B cell (primary cell): ENCODE data around the gene PCDH9. TPM values are rescaled to one million over a fixed set of nuclear protein-coding genes. Genes with fewer than 3 reads are reported as not detected.

ENCODE experiments used
- ATAC-seq: fragments of 200-7000 bp; cut with Tn5 transposase; one replicate; pipeline ENCODE4 v1.10.0; 2021; ENCODE audit warnings: low read depth, mild to moderate bottlenecking, moderate number of reproducible peaks, moderate library complexity
- CTCF ChIA-PET: fragments of 350-600 bp; sonication (Branson Sonifier 250); formaldehyde crosslinking; loops from one replicate; lab custom pipeline; 2021; ENCODE audit warnings: antibody characterized with exemption, inconsistent platforms; lab: Charles Lee
- POLR2A ChIA-PET: fragments of 350-600 bp; sonication (Branson Sonifier 250); formaldehyde crosslinking; loops from one replicate; lab custom pipeline; 2021; ENCODE audit warnings: antibody characterized with exemption; lab: Charles Lee
- DNase-seq: peaks from one replicate; pipeline ENCODE4 v3.0.0; 2013
- H2AFZ ChIP-seq: 2 replicates; pipeline ENCODE4 v1.6.1; 2012; ENCODE audit warnings: mild to moderate bottlenecking, low read depth, low read length; ENCODE audit not compliant: insufficient read depth, poor library complexity, severe bottlenecking
- H3K27ac ChIP-seq, 2 donors: 1 replicate in 1 of 2; 2 replicates in 1 of 2; pipeline ENCODE4 v1.5.1; 2012 to 2013; ENCODE audit warnings: low read length in 2 of 2, mild to moderate bottlenecking in 2 of 2, moderate library complexity in 1 of 2
- H3K27me3 ChIP-seq, 4 experiments: fragments of 200-600 bp in 1 of 4; sonication (generic) in 1 of 4; replicated peaks in 1 of 4; 1 replicate in 2 of 4; 2 replicates in 2 of 4; pipeline versions ENCODE4 v1.6.1 to v1.7.0; 2013 to 2016; ENCODE audit warnings: low read length in 3 of 4, mild to moderate bottlenecking in 2 of 4, mixed read lengths in 1 of 4, moderate library complexity in 1 of 4; ENCODE audit not compliant: insufficient read depth in 4 of 4, control insufficient read depth in 3 of 4; ENCODE audit errors: control extremely low read depth in 1 of 4
- H3K36me3 ChIP-seq, 2 experiments: replicated peaks in 1 of 2; 1 replicate in 1 of 2; 2 replicates in 1 of 2; pipeline versions ENCODE4 v1.6.1 to v1.7.1; 2013; ENCODE audit warnings: low read length in 1 of 2; ENCODE audit not compliant: insufficient read depth in 2 of 2, control insufficient read depth in 1 of 2; ENCODE audit errors: control extremely low read depth in 1 of 2, extremely low read depth in 1 of 2
- H3K4me1 ChIP-seq, 2 donors: fragments of 200-600 bp in 1 of 2; sonication (generic) in 1 of 2; 1 replicate in 1 of 2; 2 replicates in 1 of 2; pipeline versions ENCODE4 v1.5.1 to v1.6.1; 2013 to 2017; ENCODE audit warnings: low read length in 2 of 2; ENCODE audit not compliant: control insufficient read depth in 2 of 2, insufficient read depth in 2 of 2
- H3K4me2 ChIP-seq: replicated peaks from 2 replicates; pipeline ENCODE3; 2012; ENCODE audit warnings: mild to moderate bottlenecking, low read depth, low read length; ENCODE audit not compliant: poor library complexity, severe bottlenecking
- H3K4me3 ChIP-seq, 5 experiments: fragments of 200-600 bp in 1 of 5; sonication (generic) in 1 of 5; 1 replicate in 3 of 5; 2 replicates in 2 of 5; pipeline versions ENCODE4 v1.5.1 to v1.7.0; 2011 to 2016; ENCODE audit warnings: low read length in 4 of 5, mild to moderate bottlenecking in 4 of 5, low read depth in 2 of 5, control low read depth in 1 of 5, moderate library complexity in 1 of 5; ENCODE audit not compliant: insufficient read depth in 1 of 5; ENCODE audit errors: control extremely low read depth in 1 of 5, extremely low read depth in 1 of 5
- H3K79me2 ChIP-seq: fragments of 200-600 bp; sonication (generic); one replicate; pipeline ENCODE4 v1.6.0; 2016; ENCODE audit warnings: low read length; ENCODE audit not compliant: control insufficient read depth, insufficient read depth
- H3K9ac ChIP-seq: fragments of 200-600 bp; sonication (generic); 2 replicates; pipeline ENCODE4 v1.6.1; 2017; ENCODE audit warnings: mild to moderate bottlenecking, low read length, moderate library complexity
- H3K9me3 ChIP-seq, 3 donors: one replicate each; pipeline versions ENCODE4 v1.6.1 to v1.7.1; 2013; ENCODE audit warnings: low read length in 2 of 3; ENCODE audit not compliant: control insufficient read depth in 2 of 3, insufficient read depth in 1 of 3; ENCODE audit errors: control extremely low read depth in 1 of 3
- H4K20me1 ChIP-seq: 2 replicates; pipeline ENCODE4 v1.6.0; 2012; ENCODE audit warnings: mild to moderate bottlenecking, low read length; ENCODE audit not compliant: insufficient read depth, control insufficient read depth, poor library complexity, severe bottlenecking
- H3K27ac Mint-ChIP-seq: one replicate; pipeline ENCODE4 v1.8.0; 2021; ENCODE audit warnings: mixed read lengths
- H3K27me3 Mint-ChIP-seq: one replicate; pipeline ENCODE4 v1.8.0; 2021; ENCODE audit warnings: mixed read lengths
- H3K4me1 Mint-ChIP-seq: one replicate; pipeline ENCODE4 v1.8.0; 2021; ENCODE audit warnings: mixed read lengths
- H3K4me3 Mint-ChIP-seq: one replicate; pipeline ENCODE4 v1.8.0; 2021; ENCODE audit warnings: mixed read lengths
- H3K9me3 Mint-ChIP-seq: one replicate; pipeline ENCODE4 v1.8.0; 2022; ENCODE audit warnings: mixed read lengths; ENCODE audit not compliant: insufficient read depth
- CTCF ChIP-seq: fragments of 200-600 bp; IDR thresholded peaks from one replicate; pipeline ENCODE4 v1.8.0; 2022; ENCODE audit warnings: antibody characterized with exemption, mild to moderate bottlenecking
- EZH2 ChIP-seq: IDR thresholded peaks from 2 replicates; pipeline ENCODE4 v1.6.1; 2012; ENCODE audit warnings: borderline replicate concordance, low read depth, mild to moderate bottlenecking, moderate library complexity, low read length; ENCODE audit not compliant: insufficient read depth, poor library complexity, severe bottlenecking
- WGBS: methylation state at CpG from one replicate; pipeline ENCODE4 v1.1.5; 2013; ENCODE audit warnings: missing lambda C conversion rate; ENCODE audit not compliant: insufficient coverage; 5-methylcytosine and 5-hydroxymethylcytosine counted together
- intact Hi-C: fragments of 100-400 bp; cut with micrococcal nuclease; formaldehyde crosslinking; loops from one replicate; pipeline ENCODE4 v1.10.0; 2022
- polyA plus RNA-seq: library from polyadenylated mRNA; depleted of rRNA; stranded (reverse); fragments of >200 nt; gene quantifications from 2 replicates; pipeline ENCODE4 v1.2.3, GENCODE V29; 2012
- total RNA-seq, 2 donors: library from RNA; stranded (reverse); fragments of 120-200 nt in 1 of 2; gene quantifications; 1 replicate in 1 of 2; 2 replicates in 1 of 2; pipeline versions ENCODE4 v1.2.3 to v1.2.4, GENCODE V29; 2013 to 2022

Gene PCDH9
- total and polyA plus RNA-seq, 2 donors (not counting 1 experiment from before 2014, with no cell fraction given), result 13.1 to 21.8 TPM

- ATAC-seq, result no peak
- no CpG with 5 or more reads among the region's 2 CpGs for WGBS
Observed at GRCh38 chr13:66553391-66553790, 676.7 kb downstream of the PCDH9 start.

GRCh38 chr13:66551128-66551527 lies 679.0 kb downstream of the PCDH9 start:
- ATAC-seq, result no peak
- H3K27me3 Mint-ChIP-seq, result no peaks in the 10 kb centered on the region
- H3K79me2 ChIP-seq, result no peaks in the 10 kb centered on the region
- TF ChIP-seq EZH2 (no peak), CTCF (no peak)
- no peaks in the 10 kb centered on the region for H3K9me3 ChIP-seq
- no peak overlapping the region for H3K9ac ChIP-seq
- no peak overlapping the region for H3K27ac ChIP-seq
- no peak overlapping the region for H2AFZ ChIP-seq
- no peaks in the 10 kb centered on the region for H3K27me3 ChIP-seq
- H3K27ac Mint-ChIP-seq, result no peak overlapping the region
- H3K9me3 Mint-ChIP-seq, result no peaks in the 10 kb centered on the region
- H3K4me1 Mint-ChIP-seq, result no peaks in the 10 kb centered on the region
- no peak for DNase-seq
- intact Hi-C loops, result no loop called here
- no peaks in the 10 kb centered on the region for H3K4me1 ChIP-seq
- H3K4me3 Mint-ChIP-seq, result no peak overlapping the region
- H3K4me3 ChIP-seq, result no peak overlapping the region
- CTCF ChIA-PET, result no interaction called here
- WGBS, result no CpG with 5 or more reads among the region's 4 CpGs
- POLR2A ChIA-PET, result no interaction called here
- H3K36me3 ChIP-seq, result no peaks in the 10 kb centered on the region
- H3K4me2 ChIP-seq, result no peak overlapping the region
- H4K20me1 ChIP-seq, result no peaks in the 10 kb centered on the region

More at GRCh38 chr13:66553391-66553790, 676.7 kb downstream of the PCDH9 start:
- intact Hi-C loops, result no loop called here
- Histone ChIP-seq H3K4me2 (no peak overlapping the region), H3K79me2 (no peaks in the 10 kb centered on the region), H3K9ac (no peak overlapping the region), H3K9me3 (no peaks in the 10 kb centered on the region), H3K4me1 (no peaks in the 10 kb centered on the region), H2AFZ (no peak overlapping the region), H4K20me1 (no peaks in the 10 kb centered on the region), H3K27me3 (no peaks in the 10 kb centered on the region), H3K4me3 (no peak overlapping the region), H3K36me3 (no peaks in the 10 kb centered on the region), H3K27ac (no peak overlapping the region)
- DNase-seq, result no peak
- Mint-ChIP-seq H3K27me3 (no peaks in the 10 kb centered on the region), H3K4me1 (no peaks in the 10 kb centered on the region), H3K9me3 (no peaks in the 10 kb centered on the region), H3K27ac (no peak overlapping the region), H3K4me3 (no peak overlapping the region)
- CTCF ChIA-PET, result no interaction called here
- POLR2A ChIA-PET, result no interaction called here
- TF ChIP-seq EZH2, result no peak
- TF ChIP-seq CTCF, result no peak
